H1 (cell line): ENCODE data around the gene SLC6A6. TPM values are rescaled to one million over a fixed set of nuclear protein-coding genes. Genes with fewer than 3 reads are reported as not detected.

ENCODE experiments used
- CTCF ChIA-PET: fragments of 300-600 bp; sonication (Branson Sonifier 250); formaldehyde crosslinking; loops from one replicate; lab custom pipeline; 2021; ENCODE audit not compliant: partially characterized antibody; lab: Charles Lee
- POLR2A ChIA-PET: fragments of 300-600 bp; sonication (Branson Sonifier 250); formaldehyde crosslinking; loops from one replicate; lab custom pipeline; 2021; ENCODE audit warnings: inconsistent platforms; ENCODE audit not compliant: partially characterized antibody; lab: Charles Lee
- DNase-seq, 2 experiments: peaks; one replicate each; pipeline versions ENCODE4 v3.0.0 to v3.0.0-alpha.2; 2010 to 2022; ENCODE audit warnings: low spot score in 2 of 2, low read depth in 1 of 2, mixed read lengths in 1 of 2
- FAIRE-seq: peaks from 2 replicates; lab custom pipeline; 2011; peaks lifted over from hg19 to GRCh38; lab: Jason Lieb, UNC
- H2AFZ ChIP-seq: 2 replicates; pipeline ENCODE4 v1.8.1; 2012; ENCODE audit warnings: low read length, inconsistent platforms
- H2AK5ac ChIP-seq: 2 replicates; pipeline ENCODE4 v1.6.1; 2013; ENCODE audit warnings: low read depth, low read length
- H2BK120ac ChIP-seq: replicated peaks from 2 replicates; pipeline ENCODE3; 2013; ENCODE audit warnings: low read depth, low read length, inconsistent platforms
- H2BK12ac ChIP-seq: 2 replicates; pipeline ENCODE4 v1.6.1; 2013; ENCODE audit warnings: low read depth, low read length
- H2BK15ac ChIP-seq: 2 replicates; pipeline ENCODE4 v1.6.1; 2013; ENCODE audit warnings: low read length
- H2BK20ac ChIP-seq: 2 replicates; pipeline ENCODE4 v1.6.1; 2013; ENCODE audit warnings: low read length
- H2BK5ac ChIP-seq: 2 replicates; pipeline ENCODE4 v1.6.1; 2013; ENCODE audit warnings: low read depth, low read length
- H3K14ac ChIP-seq: 2 replicates; pipeline ENCODE4 v1.6.1; 2013; ENCODE audit warnings: inconsistent platforms; ENCODE audit not compliant: insufficient read length
- H3K18ac ChIP-seq: 2 replicates; pipeline ENCODE4 v1.6.1; 2013; ENCODE audit warnings: low read length; ENCODE audit errors: extremely low read depth
- H3K23ac ChIP-seq: 2 replicates; pipeline ENCODE4 v1.6.1; 2013; ENCODE audit warnings: inconsistent platforms; ENCODE audit not compliant: insufficient read length
- H3K23me2 ChIP-seq: 2 replicates; pipeline ENCODE4 v1.6.1; 2013; ENCODE audit warnings: low read depth, low read length
- H3K27ac ChIP-seq: 2 replicates; pipeline ENCODE4 v1.6.1; 2011; ENCODE audit warnings: low read depth, low read length, inconsistent platforms
- H3K27me3 ChIP-seq, 4 experiments: replicated peaks in 1 of 4; 1 replicate in 1 of 4; 2 replicates in 3 of 4; pipeline versions ENCODE4 v1.6.1 to v1.8.1; 2011 to 2013; ENCODE audit warnings: low read length in 3 of 4, mild to moderate bottlenecking in 3 of 4, inconsistent platforms in 2 of 4, mixed read lengths in 2 of 4, moderate library complexity in 1 of 4; ENCODE audit not compliant: control insufficient read depth in 3 of 4, insufficient read depth in 3 of 4; ENCODE audit errors: extremely low read depth in 1 of 4
- H3K36me3 ChIP-seq, 4 experiments: 2 replicates each; pipeline versions ENCODE4 v1.6.1 to v1.8.1; 2011 to 2013; ENCODE audit warnings: mild to moderate bottlenecking in 4 of 4, low read length in 3 of 4, moderate library complexity in 2 of 4, control low read depth in 1 of 4, inconsistent platforms in 1 of 4; ENCODE audit not compliant: insufficient read depth in 4 of 4, control insufficient read depth in 2 of 4
- H3K4ac ChIP-seq: replicated peaks from 2 replicates; pipeline ENCODE3; 2013; ENCODE audit warnings: low read length, low read depth, mixed read lengths, inconsistent platforms; ENCODE audit not compliant: insufficient read length
- H3K4me1 ChIP-seq, 4 experiments: replicated peaks in 1 of 4; 1 replicate in 1 of 4; 2 replicates in 3 of 4; pipeline versions ENCODE4 v1.6.1 to v1.8.1; 2011 to 2013; ENCODE audit warnings: low read length in 3 of 4, inconsistent platforms in 2 of 4, mixed read lengths in 1 of 4; ENCODE audit not compliant: insufficient read depth in 4 of 4, control insufficient read depth in 3 of 4
- H3K4me2 ChIP-seq, 2 experiments: 2 replicates each; pipeline versions ENCODE4 v1.6.1 to v1.8.1; 2011 to 2013; ENCODE audit warnings: low read depth in 2 of 2, low read length in 2 of 2, control low read depth in 1 of 2, inconsistent platforms in 1 of 2, mild to moderate bottlenecking in 1 of 2; ENCODE audit not compliant: insufficient read depth in 1 of 2
- H3K4me3 ChIP-seq, 4 experiments: fragments of 200-600, 300-600 bp in 1 of 4; sonication (generic), shearing (Covaris generic), sonication (Bioruptor Twin) in 1 of 4; 2 replicates each; pipeline versions ENCODE4 v1.5.1 to v1.8.1; 2011 to 2016; ENCODE audit warnings: low read length in 4 of 4, low read depth in 3 of 4, control low read depth in 2 of 4, inconsistent platforms in 2 of 4, mild to moderate bottlenecking in 2 of 4, mixed read lengths in 1 of 4, moderate library complexity in 1 of 4; ENCODE audit not compliant: insufficient read depth in 2 of 4; ENCODE audit errors: extremely low read depth in 1 of 4
- H3K56ac ChIP-seq: replicated peaks from 2 replicates; pipeline ENCODE3; 2013; ENCODE audit warnings: low read depth, mild to moderate bottlenecking, mixed read lengths, low read length, inconsistent platforms; ENCODE audit not compliant: insufficient read length
- H3K79me1 ChIP-seq: 2 replicates; pipeline ENCODE4 v1.6.1; 2013; ENCODE audit warnings: low read depth, low read length, control low read depth
- H3K79me2 ChIP-seq, 2 experiments: 2 replicates each; pipeline versions ENCODE4 v1.6.1 to v1.8.1; 2012 to 2013; ENCODE audit warnings: low read length in 2 of 2, mild to moderate bottlenecking in 2 of 2, inconsistent platforms in 1 of 2; ENCODE audit not compliant: insufficient read depth in 2 of 2, control insufficient read depth in 1 of 2
- H3K9ac ChIP-seq, 4 experiments: replicated peaks in 1 of 4; 1 replicate in 1 of 4; 2 replicates in 3 of 4; pipeline versions ENCODE4 v1.6.1 to v1.8.1; 2011 to 2013; ENCODE audit warnings: low read depth in 3 of 4, low read length in 3 of 4, control low read depth in 2 of 4, mild to moderate bottlenecking in 2 of 4, moderate library complexity in 2 of 4, inconsistent platforms in 1 of 4; ENCODE audit errors: extremely low read depth in 1 of 4
- H3K9me3 ChIP-seq, 2 experiments: 2 replicates each; pipeline versions ENCODE4 v1.6.1 to v1.8.1; 2012 to 2013; ENCODE audit warnings: mild to moderate bottlenecking in 2 of 2, moderate library complexity in 2 of 2, control low read depth in 1 of 2, inconsistent platforms in 1 of 2, low read depth in 1 of 2, low read length in 1 of 2, mixed read lengths in 1 of 2; ENCODE audit not compliant: insufficient read depth in 2 of 2
- H4K20me1 ChIP-seq, 2 experiments: replicated peaks in 1 of 2; 2 replicates each; pipeline versions ENCODE3 to v1.8.1; 2011 to 2013; ENCODE audit warnings: inconsistent platforms in 2 of 2, low read length in 2 of 2, mild to moderate bottlenecking in 1 of 2; ENCODE audit not compliant: insufficient read depth in 2 of 2, control insufficient read depth in 1 of 2
- H4K5ac ChIP-seq: 2 replicates; pipeline ENCODE4 v1.6.1; 2013; ENCODE audit warnings: low read length, low read depth, mixed read lengths, inconsistent platforms; ENCODE audit not compliant: insufficient read length
- H4K8ac ChIP-seq: 2 replicates; pipeline ENCODE4 v1.8.0; 2013; ENCODE audit warnings: mild to moderate bottlenecking, moderate library complexity, low read length, inconsistent platforms; ENCODE audit not compliant: insufficient read depth; ENCODE audit errors: extremely low read depth
- H4K91ac ChIP-seq: replicated peaks from 2 replicates; pipeline ENCODE3; 2013; ENCODE audit warnings: low read length, mixed read lengths, inconsistent platforms; ENCODE audit not compliant: insufficient read length
- BCL11A ChIP-seq, 2 experiments: IDR thresholded peaks; one replicate each; pipeline ENCODE4 v1.6.1; 2011; ENCODE audit warnings: low read depth in 2 of 2, low read length in 2 of 2, mild to moderate bottlenecking in 2 of 2
- CBX8 ChIP-seq: fragments of 300-800, 300-1000 bp; sonication (generic); IDR thresholded peaks from 2 replicates; pipeline ENCODE4 v1.7.1; 2016; ENCODE audit warnings: low read depth, low read length, borderline replicate concordance
- CREB1 ChIP-seq: IDR thresholded peaks from 2 replicates; pipeline ENCODE4 v1.6.1; 2012; ENCODE audit warnings: inconsistent platforms
- RNF2 ChIP-seq: fragments of 200-900, 300-1000 bp; sonication (generic); IDR thresholded peaks from 2 replicates; pipeline ENCODE4 v1.7.1; 2016; ENCODE audit warnings: borderline replicate concordance, low read depth, mild to moderate bottlenecking, antibody characterized with exemption, low read length; ENCODE audit not compliant: poor library complexity, severe bottlenecking; ENCODE audit errors: missing control alignments
- RXRA ChIP-seq: IDR thresholded peaks from 2 replicates; pipeline ENCODE4 v1.6.1; 2011; ENCODE audit warnings: low read depth, mild to moderate bottlenecking, low read length, moderate library complexity; ENCODE audit not compliant: insufficient read depth
- SP2 ChIP-seq: IDR thresholded peaks from 2 replicates; pipeline ENCODE4 v1.6.1; 2012; ENCODE audit warnings: mild to moderate bottlenecking, low read length, inconsistent platforms
- ZNF274 ChIP-seq: IDR thresholded peaks from 2 replicates; pipeline ENCODE4 v1.7.0; 2012; ENCODE audit warnings: low read length, borderline replicate concordance; ENCODE audit errors: extremely low read depth
- WGBS, 2 experiments: shearing (Covaris generic) in 1 of 2; methylation state at CpG; one replicate each; pipeline versions ENCODE4 v1.1.6 to v1.1.7; 2013 to 2015; ENCODE audit warnings: low lambda C conversion rate in 2 of 2, mixed read lengths in 2 of 2, inconsistent platforms in 1 of 2, low coverage in 1 of 2, missing lambda C conversion rate in 1 of 2; ENCODE audit not compliant: insufficient replicate concordance in 2 of 2, insufficient coverage in 1 of 2, insufficient read length in 1 of 2; ENCODE audit errors: extremely low coverage in 1 of 2, missing lambda C conversion rate in 1 of 2; 5-methylcytosine and 5-hydroxymethylcytosine counted together
- polyA plus RNA-seq, 7 experiments: library from polyadenylated mRNA; depleted of rRNA in 3 of 7; stranded (reverse) in 5 of 7; unstranded in 2 of 7; fragments of >200 nt in 5 of 7; fragments of 200-250 nt in 2 of 7; gene quantifications; 1 replicate in 5 of 7; 2 replicates in 1 of 7; 4 replicates in 1 of 7; pipeline versions ENCODE4 v1.2.1 to v1.2.3, GENCODE V29; 2011 to 2013; ENCODE audit warnings: missing spikeins in 2 of 7, mixed read lengths in 2 of 7
- total RNA-seq: library from RNA; stranded (reverse); fragmentation: NEBNext Ultra II Directional; extraction: Animal tissue kit (Norgen Biotek cat#: 25700); gene quantifications from 2 replicates; pipeline ENCODE4 v1.2.1, GENCODE V29; 2021
- TF ChIP-seq, protein P1 (sequence below): IDR thresholded peaks from 2 replicates; pipeline ENCODE4 v1.6.1; 2012; ENCODE audit warnings: inconsistent platforms

The SLC6A6 gene
- total and polyA plus RNA-seq, 2 of the 8 experiments (the other 6 are each of a cell fraction or from before 2014, with no cell fraction given): 66.2 to 144 TPM

DNA sequence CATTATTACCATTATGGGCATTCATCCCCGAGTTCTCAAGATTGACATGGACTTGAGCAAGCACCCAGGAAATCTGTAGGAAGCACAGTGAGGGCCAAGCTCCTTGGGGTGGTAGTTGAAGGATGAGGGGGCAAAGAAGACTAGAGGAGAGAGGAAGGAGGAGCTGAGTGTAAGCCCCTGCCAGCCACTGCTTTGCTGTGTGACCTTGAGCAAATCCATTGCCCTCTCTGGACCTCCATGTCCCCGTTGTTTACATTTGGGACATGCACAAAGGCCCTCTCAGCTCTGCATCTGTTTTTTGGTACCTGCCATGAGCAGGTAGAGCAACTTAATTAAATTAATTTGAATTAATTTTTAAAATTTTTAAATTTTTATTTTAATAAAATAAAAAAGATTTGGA lies 33.5 kb upstream of the SLC6A6 start:
- no peak overlapping the region for H2BK120ac ChIP-seq
- H3K18ac ChIP-seq: no peak overlapping the region
- no peak overlapping the region for H3K4me3 ChIP-seq
- POLR2A ChIA-PET: interaction anchor here (0.6 to 3.2 kb wide), 7 partner anchors 11 to 241 kb away, joined by 3 to 10 read pairs (median 4); partner anchors contain the start of gene SLC6A6
- FAIRE-seq (no peak), DNase-seq (no peak)
- no peak overlapping the region for H3K56ac ChIP-seq
- peaks cover 2 to 23% (median 5%) of the 10 kb centered on the region in 4 experiments; a peak in 6 of 7 replicates for H3K4me1 ChIP-seq
- no peak overlapping the region for H2BK12ac ChIP-seq
- H3K4ac ChIP-seq: no peak overlapping the region
- no peak overlapping the region for H3K14ac ChIP-seq
- no peak overlapping the region for H2BK5ac ChIP-seq
- no peak overlapping the region for H2AFZ ChIP-seq
- H3K79me2 ChIP-seq: no peaks in the 10 kb centered on the region
- WGBS, 2 experiments: 95% methylated on average over 2 of the region's 2 CpGs; no CpG with 5 or more reads in 1 of the 2 experiments
- no peaks in the 10 kb centered on the region; the same call in 1 of the 2 replicates for H3K79me1 ChIP-seq
- no peak overlapping the region for H4K91ac ChIP-seq
- H3K36me3 ChIP-seq: no peaks in the 10 kb centered on the region
- H3K27ac ChIP-seq: no peak overlapping the region
- H4K8ac ChIP-seq: no peak overlapping the region
- H3K9ac ChIP-seq: no peak overlapping the region
- H2BK15ac ChIP-seq: no peak overlapping the region
- CTCF ChIA-PET: interaction anchor here (0.6 to 6.1 kb wide), 38 partner anchors 10 to 236 kb away, joined by 3 to 43 read pairs (median 5); no protein-coding TSS in a partner anchor
- H3K23me2 ChIP-seq: no peaks in the 10 kb centered on the region; the same call in 1 of the 2 replicates
- no peak overlapping the region for H3K4me2 ChIP-seq
- no peaks in the 10 kb centered on the region for H4K20me1 ChIP-seq
- no peak overlapping the region for H4K5ac ChIP-seq
- no peak overlapping the region for H3K23ac ChIP-seq
- TF ChIP-seq CBX8 (no peak), CREB1 (no peak), RNF2 (no peak), RXRA (no peak), SP2 (no peak), BCL11A (IDR thresholded peaks at IDR 0.05; ENCODE audit: low read depth in 2 of 2, low read length in 2 of 2) (no peak), ZNF274 (no peak)
- TF ChIP-seq, protein P1, sequence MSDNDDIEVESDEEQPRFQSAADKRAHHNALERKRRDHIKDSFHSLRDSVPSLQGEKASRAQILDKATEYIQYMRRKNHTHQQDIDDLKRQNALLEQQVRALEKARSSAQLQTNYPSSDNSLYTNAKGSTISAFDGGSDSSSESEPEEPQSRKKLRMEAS: no peak
- H2BK20ac ChIP-seq: no peak overlapping the region
- H2AK5ac ChIP-seq: no peak overlapping the region
- H3K27me3 ChIP-seq: no peaks in the 10 kb centered on the region
- no peaks in the 10 kb centered on the region for H3K9me3 ChIP-seq
